MCF 10A (cell line): ENCODE data around the gene IGDCC3. TPM values are rescaled to one million over a fixed set of nuclear protein-coding genes. Genes with fewer than 3 reads are reported as not detected.

Source experiments
- BruUV-seq: library from RNA; stranded (reverse); fragments of 400-500 nt; replicated peaks from 2 replicates; lab custom pipeline; 2021; lab: Mats Ljungman, UMichigan
- CTCF ChIA-PET: fragments of 300-600 bp; sonication (Branson Sonifier 250); formaldehyde crosslinking; extraction: SDS; loops from one replicate; lab custom pipeline; 2021; ENCODE audit warnings: antibody characterized with exemption, inconsistent platforms; lab: Yijun Ruan, JAX
- POLR2A ChIA-PET: fragments of 300-600, 350-650 bp; sonication (Branson Sonifier 250); formaldehyde crosslinking; extraction: SDS; loops from one replicate; lab custom pipeline; 2020; ENCODE audit warnings: antibody characterized with exemption, inconsistent platforms; lab: Yijun Ruan, JAX
- DNase-seq: peaks from one replicate; pipeline ENCODE4 v3.0.0-alpha.2; 2018; ENCODE audit not compliant: unreplicated experiment
- H3K27ac Mint-ChIP-seq: one replicate; pipeline ENCODE4 v1.8.0; 2022; ENCODE audit warnings: mild to moderate bottlenecking, low read depth, mixed read lengths; ENCODE audit not compliant: unreplicated experiment
- H3K27me3 Mint-ChIP-seq: one replicate; pipeline ENCODE4 v1.8.0; 2022; ENCODE audit warnings: mixed read lengths; ENCODE audit not compliant: insufficient read depth, unreplicated experiment
- H3K36me3 Mint-ChIP-seq: one replicate; pipeline ENCODE4 v1.8.0; 2022; ENCODE audit warnings: mild to moderate bottlenecking, moderate library complexity, mixed read lengths; ENCODE audit not compliant: insufficient read depth, unreplicated experiment
- H3K4me1 Mint-ChIP-seq: one replicate; pipeline ENCODE4 v1.8.0; 2022; ENCODE audit warnings: mixed read lengths; ENCODE audit not compliant: insufficient read depth, unreplicated experiment
- H3K4me3 Mint-ChIP-seq: one replicate; pipeline ENCODE4 v1.8.0; 2022; ENCODE audit warnings: mild to moderate bottlenecking, moderate library complexity, mixed read lengths; ENCODE audit not compliant: unreplicated experiment
- H3K9me3 Mint-ChIP-seq: one replicate; pipeline ENCODE4 v1.8.0; 2022; ENCODE audit warnings: mixed read lengths; ENCODE audit not compliant: unreplicated experiment
- intact Hi-C: fragments of 100-400 bp; cut with micrococcal nuclease; formaldehyde crosslinking; loops from 2 replicates; pipeline ENCODE4 v1.14.1; 2022
- total RNA-seq: library from RNA; stranded (reverse); gene quantifications from 2 replicates; pipeline ENCODE4 v1.2.3, GENCODE V29; 2022
- TF ChIP-seq, protein P1 (sequence below): fragments of 200-600 bp; IDR thresholded peaks from one replicate; pipeline ENCODE4 v1.8.0; 2022; ENCODE audit warnings: antibody characterized with exemption, mild to moderate bottlenecking; ENCODE audit not compliant: unreplicated experiment

Gene IGDCC3
- total RNA-seq, 1 experiment from 2014 or later: not detected

DNA sequence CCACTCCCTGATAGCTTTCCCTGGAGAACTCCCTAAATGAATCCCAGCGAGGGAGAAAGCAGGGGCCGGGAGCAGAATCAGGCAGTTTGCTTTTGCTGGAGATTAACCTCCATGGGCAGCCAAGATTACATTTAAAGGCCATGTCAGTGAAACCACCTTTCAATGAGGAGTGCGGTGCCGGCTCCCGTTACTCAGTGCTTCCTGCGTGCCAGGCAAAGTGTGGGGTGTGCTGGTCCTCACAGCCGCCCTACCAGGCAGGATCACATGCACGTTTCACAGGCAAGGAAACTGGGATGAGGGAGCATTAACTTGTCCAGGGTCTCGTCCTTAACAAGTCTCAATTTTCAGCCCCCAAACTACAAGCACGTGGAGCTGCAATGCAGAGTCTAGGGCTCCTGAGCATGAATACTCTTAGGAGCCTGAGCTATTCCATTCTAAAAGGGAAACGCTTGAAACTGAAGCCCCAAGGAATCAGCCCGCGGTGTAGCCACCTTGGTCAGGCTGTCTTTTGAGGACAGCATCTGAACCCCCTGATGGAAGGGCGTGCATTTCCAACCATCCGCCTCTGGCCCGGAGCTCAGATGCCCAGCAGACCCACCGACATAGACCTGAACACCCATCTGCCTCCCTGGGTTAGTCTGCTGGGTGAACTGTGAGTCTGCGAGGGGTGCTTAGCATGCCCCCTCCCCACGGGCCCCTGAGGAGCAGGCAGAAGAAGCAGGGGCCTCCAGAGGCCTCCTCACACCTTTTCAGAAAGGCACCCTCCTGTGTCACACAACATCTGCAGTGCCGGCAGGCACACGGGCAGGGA lies 5.6 kb downstream of the IGDCC3 start:
- CTCF ChIA-PET: interaction anchor here (0.7 to 2.6 kb wide), 3 partner anchors 10 to 46 kb away, joined by 5 to 13 read pairs (median 8); no protein-coding TSS in a partner anchor
- peaks cover 5% of the 10 kb centered on the region for H3K4me1 Mint-ChIP-seq

GRCh38 chr15:65370885-65371284 lies 6.9 kb downstream of the IGDCC3 start:
- peaks cover 31% of the 10 kb centered on the region for H3K27me3 Mint-ChIP-seq
- ChIA-PET POLR2A (no interaction called here), CTCF (interaction anchor here (0.7 to 2.6 kb wide), 3 partner anchors 11 to 65 kb away, joined by 4 to 13 read pairs (median 8); no protein-coding TSS in a partner anchor)
- intact Hi-C loops: no loop called here
- BruUV-seq: no TSS peak
- H3K9me3 Mint-ChIP-seq: no peaks in the 10 kb centered on the region
- no peak overlapping the region for H3K27ac Mint-ChIP-seq
- TF ChIP-seq, protein P1, sequence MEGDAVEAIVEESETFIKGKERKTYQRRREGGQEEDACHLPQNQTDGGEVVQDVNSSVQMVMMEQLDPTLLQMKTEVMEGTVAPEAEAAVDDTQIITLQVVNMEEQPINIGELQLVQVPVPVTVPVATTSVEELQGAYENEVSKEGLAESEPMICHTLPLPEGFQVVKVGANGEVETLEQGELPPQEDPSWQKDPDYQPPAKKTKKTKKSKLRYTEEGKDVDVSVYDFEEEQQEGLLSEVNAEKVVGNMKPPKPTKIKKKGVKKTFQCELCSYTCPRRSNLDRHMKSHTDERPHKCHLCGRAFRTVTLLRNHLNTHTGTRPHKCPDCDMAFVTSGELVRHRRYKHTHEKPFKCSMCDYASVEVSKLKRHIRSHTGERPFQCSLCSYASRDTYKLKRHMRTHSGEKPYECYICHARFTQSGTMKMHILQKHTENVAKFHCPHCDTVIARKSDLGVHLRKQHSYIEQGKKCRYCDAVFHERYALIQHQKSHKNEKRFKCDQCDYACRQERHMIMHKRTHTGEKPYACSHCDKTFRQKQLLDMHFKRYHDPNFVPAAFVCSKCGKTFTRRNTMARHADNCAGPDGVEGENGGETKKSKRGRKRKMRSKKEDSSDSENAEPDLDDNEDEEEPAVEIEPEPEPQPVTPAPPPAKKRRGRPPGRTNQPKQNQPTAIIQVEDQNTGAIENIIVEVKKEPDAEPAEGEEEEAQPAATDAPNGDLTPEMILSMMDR: no peak
- no peaks in the 10 kb centered on the region for H3K36me3 Mint-ChIP-seq
- no peak overlapping the region for H3K4me3 Mint-ChIP-seq
- no peaks in the 10 kb centered on the region for H3K4me1 Mint-ChIP-seq
- no peak for DNase-seq

More for the DNA sequence above, 5.6 kb downstream of the IGDCC3 start:
- POLR2A ChIA-PET: interaction anchor here (0.6 kb wide), 1 partner anchor 37 kb away, joined by 3 read pairs; no protein-coding TSS in a partner anchor
- no peaks in the 10 kb centered on the region for H3K36me3 Mint-ChIP-seq
- BruUV-seq: no TSS peak
- H3K27me3 Mint-ChIP-seq: peaks cover 44% of the 10 kb centered on the region
- intact Hi-C loops: no loop called here
- no peak overlapping the region for H3K4me3 Mint-ChIP-seq
- no peak overlapping the region for H3K27ac Mint-ChIP-seq
- DNase-seq: no peak
- TF ChIP-seq, protein P1: no peak
- H3K9me3 Mint-ChIP-seq: no peaks in the 10 kb centered on the region

GRCh38 chr15:65369651-65370050 lies 8.2 kb downstream of the IGDCC3 start:
- ChIA-PET POLR2A (interaction anchor here (0.6 kb wide), 3 partner anchors 29 to 1633 kb away, joined by 3 to 4 read pairs (median 3); no protein-coding TSS in a partner anchor), CTCF (interaction anchor here (0.6 to 1.8 kb wide), 3 partner anchors 16 to 20 kb away, joined by 3 to 6 read pairs (median 3); no protein-coding TSS in a partner anchor)
- TF ChIP-seq, protein P1: no peak
- no peak for DNase-seq
- Mint-ChIP-seq H3K36me3 (no peaks in the 10 kb centered on the region), H3K9me3 (no peaks in the 10 kb centered on the region), H3K4me1 (no peaks in the 10 kb centered on the region), H3K27me3 (peaks cover 19% of the 10 kb centered on the region), H3K27ac (no peak overlapping the region), H3K4me3 (no peak overlapping the region)
- intact Hi-C loops: no loop called here
- no TSS peak for BruUV-seq

- DNase-seq: no peak
- Mint-ChIP-seq H3K9me3 (no peaks in the 10 kb centered on the region), H3K4me3 (no peak overlapping the region), H3K36me3 (no peaks in the 10 kb centered on the region), H3K27ac (no peak overlapping the region), H3K27me3 (peaks cover 14% of the 10 kb centered on the region), H3K4me1 (no peaks in the 10 kb centered on the region)
- no TSS peak for BruUV-seq
- TF ChIP-seq, protein P1: no peak
- CTCF ChIA-PET: interaction anchor here (1.0 to 1.8 kb wide), 2 partner anchors 16 to 20 kb away, joined by 3 to 6 read pairs; no protein-coding TSS in a partner anchor
- POLR2A ChIA-PET: interaction anchor here (0.6 kb wide), 3 partner anchors 28 to 1632 kb away, joined by 3 to 4 read pairs (median 3); no protein-coding TSS in a partner anchor
- intact Hi-C loops: no loop called here
These were observed 8.6 kb downstream of the IGDCC3 start for GRCh38 chr15:65369212-65369547.
